Stimulated activated CD4-positive, alpha-beta T cell treated with anti-CD3 and anti-CD28 coated beads, Interleukin-12 subunit alpha, Interleukin-12 subunit beta, amount 100 ng/mL, for 24 hours (primary cell): Measurements from ENCODE around the gene AIF1.

ENCODE experiments used
- DNase-seq, 2 experiments: peaks; one replicate each; pipeline ENCODE4 v3.0.0-alpha.2; 2020; ENCODE audit warnings: low read depth in 2 of 2

Gene AIF1

GRCh38 chr6:31614684-31615578 lies at the start of gene AIF1:
AIF1 (plus strand) TSS chr6:31615234; CDS start chr6:31615330, 96 bp downstream.
- no peak for DNase-seq

DNA sequence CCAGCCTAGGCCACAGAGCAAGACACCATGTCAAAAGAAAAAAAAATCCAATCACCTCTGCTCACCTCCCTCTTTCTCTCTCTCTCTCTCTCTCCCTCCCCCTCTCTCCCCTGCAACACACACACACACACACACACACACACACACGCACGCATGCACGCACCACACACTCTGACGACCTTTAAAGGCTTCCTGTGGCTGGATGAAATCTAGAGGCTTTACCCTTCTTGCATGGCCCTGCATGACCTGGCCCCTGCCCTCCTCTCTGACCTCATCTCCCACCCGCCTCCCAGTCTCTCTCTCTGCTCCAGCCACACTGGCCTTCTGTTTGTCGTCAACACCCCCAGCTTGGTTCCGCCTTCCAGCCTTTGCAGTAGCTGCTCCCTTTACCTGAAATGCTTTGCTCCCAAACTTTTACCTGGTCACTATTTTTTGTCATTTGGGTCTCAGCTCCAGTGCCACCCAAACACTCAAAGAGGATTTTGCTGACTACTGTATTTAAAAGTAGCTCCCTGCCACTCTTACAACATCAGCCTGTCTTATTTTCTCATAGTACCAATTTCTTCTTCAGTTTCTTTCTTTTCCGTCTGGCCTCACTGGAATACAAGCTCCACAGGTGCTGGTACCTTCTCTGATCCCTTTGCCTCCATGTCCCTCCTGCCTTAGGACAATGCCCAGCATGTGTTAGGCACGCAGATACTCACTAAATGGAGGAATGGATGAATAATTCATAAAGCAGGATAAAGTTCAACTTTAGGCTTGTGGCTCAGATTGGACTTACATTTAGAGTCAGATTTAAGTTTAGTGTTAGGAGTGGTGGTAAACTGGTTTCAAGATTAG lies 47.3 kb upstream of the AIF1 start:
- DNase-seq: no peak

- peak in 1 of 2 experiments; percentile 65 for DNase-seq
These were observed 46.5 kb upstream of the AIF1 start for GRCh38 chr6:31568537-31568961.

DNA sequence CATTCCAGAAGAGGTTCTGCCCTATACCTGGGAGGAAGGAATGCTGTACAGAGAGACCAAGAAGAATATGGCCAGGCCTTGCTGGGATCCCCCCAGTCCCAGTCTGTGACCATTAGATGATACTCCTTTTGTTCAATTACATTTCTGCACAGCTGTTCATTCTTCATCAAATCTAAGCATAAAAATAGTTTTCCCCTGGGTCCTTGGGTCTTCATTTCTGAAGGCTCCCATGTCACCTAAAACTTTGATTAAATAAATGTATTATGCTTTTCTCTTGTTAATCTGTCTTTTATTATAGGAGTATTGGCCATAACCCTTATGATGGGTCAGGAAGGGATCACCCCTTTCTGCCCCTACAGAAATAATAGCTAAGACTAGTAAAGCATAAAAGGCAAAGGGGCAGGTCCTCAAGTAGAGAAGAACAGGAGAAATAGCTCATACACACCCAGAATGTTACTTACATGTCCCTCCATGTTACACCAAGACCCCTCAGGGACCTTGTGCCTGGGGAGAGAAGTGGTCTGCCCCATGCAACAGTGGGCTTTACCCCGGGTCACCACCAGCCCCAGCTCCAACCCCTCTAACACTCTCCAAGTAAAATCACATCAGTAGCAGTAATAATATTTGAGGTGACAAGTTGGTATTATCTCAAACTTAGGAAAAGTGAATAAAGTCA lies 45.0 kb upstream of the AIF1 start:
- DNase-seq: no peak

DNA sequence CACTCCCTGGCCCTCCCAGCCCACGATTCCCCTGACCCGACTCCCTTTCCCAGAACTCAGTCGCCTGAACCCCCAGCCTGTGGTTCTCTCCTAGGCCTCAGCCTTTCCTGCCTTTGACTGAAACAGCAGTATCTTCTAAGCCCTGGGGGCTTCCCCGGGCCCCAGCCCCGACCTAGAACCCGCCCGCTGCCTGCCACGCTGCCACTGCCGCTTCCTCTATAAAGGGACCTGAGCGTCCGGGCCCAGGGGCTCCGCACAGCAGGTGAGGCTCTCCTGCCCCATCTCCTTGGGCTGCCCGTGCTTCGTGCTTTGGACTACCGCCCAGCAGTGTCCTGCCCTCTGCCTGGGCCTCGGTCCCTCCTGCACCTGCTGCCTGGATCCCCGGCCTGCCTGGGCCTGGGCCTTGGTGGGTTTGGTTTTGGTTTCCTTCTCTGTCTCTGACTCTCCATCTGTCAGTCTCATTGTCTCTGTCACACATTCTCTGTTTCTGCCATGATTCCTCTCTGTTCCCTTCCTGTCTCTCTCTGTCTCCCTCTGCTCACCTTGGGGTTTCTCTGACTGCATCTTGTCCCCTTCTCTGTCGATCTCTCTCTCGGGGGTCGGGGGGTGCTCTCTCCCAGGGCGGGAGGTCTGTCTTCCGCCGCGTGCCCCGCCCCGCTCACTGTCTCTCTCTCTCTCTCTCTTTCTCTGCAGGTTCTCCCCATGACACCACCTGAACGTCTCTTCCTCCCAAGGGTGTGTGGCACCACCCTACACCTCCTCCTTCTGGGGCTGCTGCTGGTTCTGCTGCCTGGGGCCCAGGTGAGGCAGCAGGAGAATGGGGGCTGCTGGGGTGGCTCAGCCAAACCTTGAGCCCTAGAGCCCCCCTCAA lies 42.8 kb upstream of the AIF1 start, which contains the start of gene LTA:
Gene LTA (plus strand): TSS at position 249 of the 871 bp plus-strand sequence. CDS start 454 bp downstream, at position 703.
- DNase-seq: peak; percentile 69 to 81

- DNase-seq: no peak
These were observed 41.6 kb upstream of the AIF1 start for GRCh38 chr6:31573239-31574105.

GRCh38 chr6:31574106-31575061 lies 40.6 kb upstream of the AIF1 start:
- peak in 1 of 2 experiments; percentile 61 for DNase-seq

DNA sequence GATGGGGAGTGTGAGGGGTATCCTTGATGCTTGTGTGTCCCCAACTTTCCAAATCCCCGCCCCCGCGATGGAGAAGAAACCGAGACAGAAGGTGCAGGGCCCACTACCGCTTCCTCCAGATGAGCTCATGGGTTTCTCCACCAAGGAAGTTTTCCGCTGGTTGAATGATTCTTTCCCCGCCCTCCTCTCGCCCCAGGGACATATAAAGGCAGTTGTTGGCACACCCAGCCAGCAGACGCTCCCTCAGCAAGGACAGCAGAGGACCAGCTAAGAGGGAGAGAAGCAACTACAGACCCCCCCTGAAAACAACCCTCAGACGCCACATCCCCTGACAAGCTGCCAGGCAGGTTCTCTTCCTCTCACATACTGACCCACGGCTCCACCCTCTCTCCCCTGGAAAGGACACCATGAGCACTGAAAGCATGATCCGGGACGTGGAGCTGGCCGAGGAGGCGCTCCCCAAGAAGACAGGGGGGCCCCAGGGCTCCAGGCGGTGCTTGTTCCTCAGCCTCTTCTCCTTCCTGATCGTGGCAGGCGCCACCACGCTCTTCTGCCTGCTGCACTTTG lies 39.6 kb upstream of the AIF1 start, which contains the start of gene TNF:
Gene TNF (plus strand): TSS at position 231 of the 567 bp plus-strand sequence. CDS start 177 bp downstream, at position 408.
- peak; percentile 79 to 93 for DNase-seq

DNA sequence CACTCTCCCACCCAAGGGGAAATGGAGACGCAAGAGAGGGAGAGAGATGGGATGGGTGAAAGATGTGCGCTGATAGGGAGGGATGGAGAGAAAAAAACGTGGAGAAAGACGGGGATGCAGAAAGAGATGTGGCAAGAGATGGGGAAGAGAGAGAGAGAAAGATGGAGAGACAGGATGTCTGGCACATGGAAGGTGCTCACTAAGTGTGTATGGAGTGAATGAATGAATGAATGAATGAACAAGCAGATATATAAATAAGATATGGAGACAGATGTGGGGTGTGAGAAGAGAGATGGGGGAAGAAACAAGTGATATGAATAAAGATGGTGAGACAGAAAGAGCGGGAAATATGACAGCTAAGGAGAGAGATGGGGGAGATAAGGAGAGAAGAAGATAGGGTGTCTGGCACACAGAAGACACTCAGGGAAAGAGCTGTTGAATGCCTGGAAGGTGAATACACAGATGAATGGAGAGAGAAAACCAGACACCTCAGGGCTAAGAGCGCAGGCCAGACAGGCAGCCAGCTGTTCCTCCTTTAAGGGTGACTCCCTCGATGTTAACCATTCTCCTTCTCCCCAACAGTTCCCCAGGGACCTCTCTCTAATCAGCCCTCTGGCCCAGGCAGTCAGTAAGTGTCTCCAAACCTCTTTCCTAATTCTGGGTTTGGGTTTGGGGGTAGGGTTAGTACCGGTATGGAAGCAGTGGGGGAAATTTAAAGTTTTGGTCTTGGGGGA lies 38.9 kb upstream of the AIF1 start:
- no peak for DNase-seq

- peak in 1 of 2 experiments; percentile 63 for DNase-seq
These were observed 38.0 kb upstream of the AIF1 start for GRCh38 chr6:31576897-31577578.

- DNase-seq: no peak
These were observed 37.5 kb upstream of the AIF1 start for GRCh38 chr6:31577579-31577966.

GRCh38 chr6:31578184-31579118 lies 36.6 kb upstream of the AIF1 start:
- no peak for DNase-seq

DNA sequence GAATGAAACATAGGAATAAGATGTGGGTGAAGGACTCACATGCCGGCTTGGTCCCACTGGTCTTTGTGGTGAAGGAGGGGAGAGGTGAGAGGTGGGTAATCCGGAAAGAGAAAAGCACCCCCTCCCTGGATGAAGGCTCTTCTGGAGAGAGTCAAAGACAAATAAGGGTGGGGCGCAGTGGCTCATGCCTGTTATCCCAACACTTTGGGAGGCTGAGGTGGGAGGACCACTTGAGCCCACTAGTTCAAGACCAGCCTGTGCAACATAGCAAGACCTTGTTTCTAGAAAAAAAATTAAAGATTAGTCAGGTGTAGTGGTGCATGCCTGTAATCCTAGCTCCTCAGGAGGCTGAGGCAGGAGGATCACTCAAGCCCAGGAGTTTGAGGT lies 35.9 kb upstream of the AIF1 start:
- no peak for DNase-seq

DNA sequence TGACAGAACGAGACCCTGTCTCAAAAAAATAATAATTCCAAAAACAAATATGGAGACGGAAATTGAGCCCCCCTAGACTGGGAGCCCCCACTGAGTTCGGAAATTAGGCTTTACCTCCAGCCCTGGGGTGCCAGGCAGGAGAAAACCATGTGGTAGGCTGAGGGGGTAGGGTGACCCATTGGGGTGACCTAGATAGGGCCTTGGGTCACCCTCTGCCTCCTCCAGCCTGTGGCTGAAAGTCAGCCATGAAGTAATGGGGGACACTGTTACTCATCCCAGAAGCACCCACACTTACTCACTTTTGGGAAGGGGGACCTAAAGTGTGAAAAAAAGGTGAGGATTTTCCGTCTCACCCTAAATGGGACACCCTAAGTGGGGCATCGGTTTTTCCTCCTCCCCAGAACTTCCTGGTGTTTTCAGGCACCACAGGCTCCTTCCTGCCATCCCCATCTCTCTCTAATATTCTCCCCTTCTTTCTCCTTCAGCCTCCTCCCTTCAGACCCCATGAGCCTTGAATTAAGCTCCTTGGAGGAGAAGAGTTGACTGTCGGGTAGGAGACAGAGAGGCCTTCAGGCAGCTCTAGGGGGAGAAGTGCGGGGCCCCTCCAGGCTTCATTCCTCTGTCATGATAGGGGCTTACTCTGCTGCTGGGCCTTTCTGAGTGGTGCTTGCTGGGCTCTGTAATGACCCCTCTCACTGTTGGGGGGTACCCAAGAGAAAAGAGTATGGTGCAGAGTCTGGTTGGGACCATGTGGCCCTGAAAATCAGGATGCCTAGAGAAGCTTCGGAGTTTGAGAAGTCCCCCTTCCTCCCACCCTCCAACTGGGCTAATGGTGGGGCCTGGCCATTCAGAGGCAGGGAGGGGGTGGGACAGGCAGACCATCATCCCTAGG lies 35.2 kb upstream of the AIF1 start:
- peak in 1 of 2 experiments; percentile 53 for DNase-seq

GRCh38 chr6:31580438-31580740 lies 34.6 kb upstream of the AIF1 start:
- DNase-seq: no peak
